Left lung (tissue), 10 donors: ENCODE measurements around the gene JMJD7. TPM values are rescaled to one million over a fixed set of nuclear protein-coding genes. Genes with fewer than 3 reads are reported as not detected.

Source experiments
- ATAC-seq: fragments of 200-7000 bp; cut with Tn5 transposase; one replicate; pipeline ENCODE4 v1.9.1; 2020; ENCODE audit warnings: moderate library complexity
- DNase-seq, 4 donors: peaks; one replicate each; pipeline ENCODE4 v3.0.0-alpha.2; 2013 to 2020
- H3K27ac ChIP-seq, 2 donors: fragments of 200-600 bp; sonication (generic) in 1 of 2; one replicate each; pipeline versions ENCODE4 v1.5.0 to v1.8.0; 2020 to 2021
- H3K27me3 ChIP-seq, 2 donors: fragments of 200-600 bp; sonication (generic) in 1 of 2; one replicate each; pipeline versions ENCODE4 v1.5.0 to v1.8.0; 2020 to 2021
- H3K36me3 ChIP-seq, 2 donors: fragments of 200-600 bp; sonication (generic) in 1 of 2; one replicate each; pipeline versions ENCODE4 v1.5.0 to v1.8.0; 2020 to 2021
- H3K4me1 ChIP-seq, 2 donors: fragments of 200-600 bp; one replicate each; pipeline ENCODE4 v1.8.0; 2021
- H3K4me3 ChIP-seq, 2 donors: fragments of 200-600 bp; sonication (generic) in 1 of 2; one replicate each; pipeline versions ENCODE4 v1.5.0 to v1.8.0; 2020 to 2021; ENCODE audit warnings: mild to moderate bottlenecking in 1 of 2
- H3K9me3 ChIP-seq, 2 donors: fragments of 200-600 bp; sonication (generic) in 1 of 2; one replicate each; pipeline versions ENCODE4 v1.5.0 to v1.8.0; 2020 to 2021
- CTCF ChIP-seq, 2 donors: fragments of 200-600 bp; sonication (generic) in 1 of 2; IDR thresholded peaks; one replicate each; pipeline versions ENCODE4 v1.5.0 to v1.8.0; 2021; ENCODE audit warnings: antibody characterized with exemption in 2 of 2
- intact Hi-C, 2 donors: fragments of 100-400 bp; cut with DNase I; formaldehyde crosslinking; loops; one replicate each; pipeline versions ENCODE4 v1.11.2 to v1.14.2; 2022
- polyA plus RNA-seq, 6 donors: library from polyadenylated mRNA; unstranded; fragments of 120-200 nt; gene quantifications; one replicate each; pipeline ENCODE4 v1.2.1, GENCODE V29; 2013; ENCODE audit not compliant: insufficient read length in 6 of 6
- total RNA-seq, 2 donors: library from RNA; stranded (reverse); fragmentation: NEBNext Ultra II Directional; extraction: Animal tissue kit (Norgen Biotek cat#: 25700); gene quantifications; one replicate each; pipeline ENCODE4 v1.2.1, GENCODE V29; 2021
- donor health status: DM: no; HTN: yes; CAD: no.
- donor health status: DM: no; HTN: no; CAD: no.

Gene JMJD7
- total and polyA plus RNA-seq, 8 donors = 10.2 to 26.4 (median 14.5) TPM

GRCh38 chr15:41820791-41821423 lies 7.0 kb upstream of the JMJD7 start:
- H3K4me3 ChIP-seq = no peak overlapping the region
- peak; percentile 8 for ATAC-seq
- H3K36me3 ChIP-seq = peaks cover 0 to 96% of the 10 kb centered on the region in 2 donors
- no peaks in the 10 kb centered on the region for H3K9me3 ChIP-seq
- intact Hi-C loops = no loop called here
- TF ChIP-seq CTCF (IDR thresholded peaks at IDR 0.05) = no peak
- H3K27ac ChIP-seq = no peak overlapping the region
- no peaks in the 10 kb centered on the region for H3K27me3 ChIP-seq
- no peak for DNase-seq
- H3K4me1 ChIP-seq = no peaks in the 10 kb centered on the region

DNA sequence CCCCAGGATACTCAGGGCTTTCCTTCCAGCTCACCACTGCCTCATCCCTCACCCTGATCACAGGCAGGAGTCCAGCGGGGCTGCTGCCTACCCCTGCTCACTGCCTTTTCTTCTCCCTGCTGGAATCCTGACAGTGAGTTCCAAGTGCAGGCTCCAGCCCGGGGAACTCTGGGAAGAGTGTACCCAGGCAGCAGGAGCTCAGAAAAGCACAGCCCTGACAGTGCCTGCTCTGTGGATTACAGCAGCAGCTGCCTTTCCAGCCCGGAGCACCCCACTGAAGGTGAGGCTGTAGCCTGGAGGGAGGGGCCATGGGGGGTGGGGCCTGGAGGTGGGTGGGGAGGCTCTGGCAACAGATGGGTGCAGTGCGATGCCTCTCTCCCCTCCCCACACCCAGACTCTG lies 6.1 kb upstream of the JMJD7 start:
- no peak for TF ChIP-seq CTCF (IDR thresholded peaks at IDR 0.05)
- Histone ChIP-seq H3K4me1 (peaks cover 0 to under 1% of the 10 kb centered on the region in 2 donors), H3K4me3 (no peak overlapping the region), H3K27me3 (no peaks in the 10 kb centered on the region), H3K36me3 (peaks cover 0 to 87% of the 10 kb centered on the region in 2 donors), H3K27ac (no peak overlapping the region), H3K9me3 (no peaks in the 10 kb centered on the region)
- DNase-seq = peak in 1 of 4 donors; percentile 36
- intact Hi-C loops = no loop called here
- ATAC-seq = no peak

GRCh38 chr15:41822471-41822870 lies 5.4 kb upstream of the JMJD7 start:
- Histone ChIP-seq H3K4me1 (peaks cover 4 to 7% of the 10 kb centered on the region in 2 donors), H3K27ac (no peak overlapping the region), H3K9me3 (no peaks in the 10 kb centered on the region), H3K4me3 (no peak overlapping the region), H3K27me3 (no peaks in the 10 kb centered on the region), H3K36me3 (peaks cover 0 to 80% of the 10 kb centered on the region in 2 donors)
- no peak for ATAC-seq
- intact Hi-C loops = no loop called here
- DNase-seq = peak in 1 of 4 donors; percentile 31
- TF ChIP-seq CTCF (IDR thresholded peaks at IDR 0.05) = no peak

- ATAC-seq (no peak), DNase-seq (peak in 1 of 4 donors; percentile 68)
- intact Hi-C loops = no loop called here
- no peak overlapping the region for H3K4me3 ChIP-seq
- H3K4me1 ChIP-seq = peaks cover 6 to 10% of the 10 kb centered on the region in 2 donors
- no peak for TF ChIP-seq CTCF (IDR thresholded peaks at IDR 0.05)
- no peaks in the 10 kb centered on the region for H3K27me3 ChIP-seq
- no peak overlapping the region for H3K27ac ChIP-seq
- H3K9me3 ChIP-seq = no peaks in the 10 kb centered on the region
- peaks cover 0 to 76% of the 10 kb centered on the region in 2 donors for H3K36me3 ChIP-seq
Observed at GRCh38 chr15:41822957-41823356, 4.9 kb upstream of the JMJD7 start.

GRCh38 chr15:41823502-41823901 lies 4.4 kb upstream of the JMJD7 start:
- H3K36me3 ChIP-seq = peaks cover 0 to 70% of the 10 kb centered on the region in 2 donors

More at GRCh38 chr15:41823502-41823901, 4.4 kb upstream of the JMJD7 start:
- Histone ChIP-seq H3K9me3 (no peaks in the 10 kb centered on the region), H3K4me1 (peaks cover 6 to 13% of the 10 kb centered on the region in 2 donors), H3K27ac (no peak overlapping the region), H3K4me3 (no peak overlapping the region), H3K27me3 (no peaks in the 10 kb centered on the region)
- DNase-seq (peak in 1 of 4 donors; percentile 53), ATAC-seq (no peak)
- no peak for TF ChIP-seq CTCF (IDR thresholded peaks at IDR 0.05)
- intact Hi-C loops = no loop called here
